HG03575 (cell line): ENCODE measurements around the gene ZBED4.

Experiments
- ATAC-seq: cut with Tn5 transposase; IDR thresholded peaks from one replicate; pipeline ENCODE4 v1.9.1; 2021; ENCODE audit not compliant: unreplicated experiment, insufficient number of reproducible peaks, low FRiP score; ENCODE audit errors: extremely low read depth

Gene ZBED4

GRCh38 chr22:49892226-49892899 is 38.7 kb downstream of the ZBED4 start:
- no peak for ATAC-seq

GRCh38 chr22:49893025-49893424 is 39.4 kb downstream of the ZBED4 start:
- ATAC-seq, result no peak

- no peak for ATAC-seq
Observed at GRCh38 chr22:49894322-49895054, 40.8 kb downstream of the ZBED4 start.

GRCh38 chr22:49896201-49896600 is 42.6 kb downstream of the ZBED4 start:
- no peak for ATAC-seq

- ATAC-seq, result no peak
Observed at GRCh38 chr22:49897015-49897684, 43.5 kb downstream of the ZBED4 start.

GRCh38 chr22:49899530-49899929 is 45.9 kb downstream of the ZBED4 start:
- ATAC-seq, result no peak

GRCh38 chr22:49900441-49901230 is 47.0 kb downstream of the ZBED4 start:
- no peak for ATAC-seq

- ATAC-seq, result no peak
Observed at GRCh38 chr22:49901457-49901856, 47.8 kb downstream of the ZBED4 start.

- no peak for ATAC-seq
Observed at GRCh38 chr22:49903322-49904039, 49.8 kb downstream of the ZBED4 start.

- no peak for ATAC-seq
Observed at GRCh38 chr22:49904040-49904369, 50.4 kb downstream of the ZBED4 start.

- no peak for ATAC-seq
Observed at GRCh38 chr22:49905465-49905864, 51.8 kb downstream of the ZBED4 start.

GRCh38 chr22:49906071-49906798 is 52.6 kb downstream of the ZBED4 start:
- ATAC-seq, result no peak

GRCh38 chr22:49906799-49907290 is 53.2 kb downstream of the ZBED4 start:
- ATAC-seq, result no peak

GRCh38 chr22:49907807-49908206 is 54.2 kb downstream of the ZBED4 start:
- ATAC-seq, result no peak

- ATAC-seq, result no peak
Observed at GRCh38 chr22:49909476-49910205, 56.0 kb downstream of the ZBED4 start.

- ATAC-seq, result no peak
Observed at GRCh38 chr22:49910229-49911155, 56.8 kb downstream of the ZBED4 start.
